WERI-Rb-1 (cell line): ENCODE data around the gene RGS12.
A peak's percentile ranks its signal among the peaks of the same experiment; 100 is the strongest.

Experiments
- DNase-seq: peaks from one replicate; pipeline ENCODE4 v3.0.0-alpha.2; 2020
- H3K27ac ChIP-seq: fragments of 250-450 bp; sonication (Bioruptor Pico); 2 replicates; pipeline ENCODE4 v1.5.1; 2020; ENCODE audit warnings: mild to moderate bottlenecking, moderate library complexity
- H3K27me3 ChIP-seq: fragments of 250-450 bp; sonication (Bioruptor Pico); 2 replicates; pipeline ENCODE4 v1.5.1; 2021; ENCODE audit warnings: mild to moderate bottlenecking, low read depth, moderate library complexity; ENCODE audit not compliant: insufficient read depth, severe bottlenecking
- H3K36me3 ChIP-seq: fragments of 250-450 bp; sonication (Bioruptor Pico); 2 replicates; pipeline ENCODE4 v1.5.1; 2020; ENCODE audit warnings: mild to moderate bottlenecking, moderate library complexity
- H3K4me3 ChIP-seq: 2 replicates; pipeline ENCODE4 v1.5.1; 2011; ENCODE audit warnings: low read depth, mild to moderate bottlenecking, control low read depth, low read length
- H3K9me3 ChIP-seq: fragments of 250-450 bp; sonication (Bioruptor Pico); 2 replicates; pipeline ENCODE4 v1.5.1; 2021; ENCODE audit warnings: mild to moderate bottlenecking, moderate library complexity; ENCODE audit not compliant: severe bottlenecking
- CTCF ChIP-seq: IDR thresholded peaks from 2 replicates; pipeline ENCODE4 v1.5.1; 2011; ENCODE audit warnings: low read depth, mild to moderate bottlenecking, control low read depth, inconsistent platforms, low read length

RGS12 gene

GRCh38 chr4:3253808-3254207, 39.0 kb upstream of the RGS12 start:
- DNase-seq = no peak
- H3K27ac ChIP-seq = no peak overlapping the region
- no peaks in the 10 kb centered on the region for H3K27me3 ChIP-seq
- H3K4me3 ChIP-seq = no peak overlapping the region
- H3K9me3 ChIP-seq = no peaks in the 10 kb centered on the region
- TF ChIP-seq CTCF = no peak
- H3K36me3 ChIP-seq = no peaks in the 10 kb centered on the region

- no peak for DNase-seq
- no peak for TF ChIP-seq CTCF
Observed at GRCh38 chr4:3254302-3255131, 38.3 kb upstream of the RGS12 start.

GRCh38 chr4:3255611-3256186, 37.1 kb upstream of the RGS12 start:
- DNase-seq = peak; percentile 3
- Histone ChIP-seq H3K9me3 (no peaks in the 10 kb centered on the region), H3K27ac (no peak overlapping the region), H3K27me3 (no peaks in the 10 kb centered on the region), H3K36me3 (no peaks in the 10 kb centered on the region), H3K4me3 (no peak overlapping the region)
- no peak for TF ChIP-seq CTCF

More at GRCh38 chr4:3254302-3255131, 38.3 kb upstream of the RGS12 start:
- H3K4me3 ChIP-seq = no peak overlapping the region
- no peak overlapping the region for H3K27ac ChIP-seq
- H3K36me3 ChIP-seq = no peaks in the 10 kb centered on the region
- H3K27me3 ChIP-seq = no peaks in the 10 kb centered on the region
- no peaks in the 10 kb centered on the region for H3K9me3 ChIP-seq

GRCh38 chr4:3256230-3257102, 36.4 kb upstream of the RGS12 start:
- Histone ChIP-seq H3K9me3 (no peaks in the 10 kb centered on the region), H3K36me3 (no peaks in the 10 kb centered on the region), H3K27ac (no peak overlapping the region), H3K27me3 (no peaks in the 10 kb centered on the region), H3K4me3 (no peak overlapping the region)
- DNase-seq = no peak
- no peak for TF ChIP-seq CTCF

GRCh38 chr4:3257103-3257555, 35.7 kb upstream of the RGS12 start:
- TF ChIP-seq CTCF = no peak
- Histone ChIP-seq H3K4me3 (no peak overlapping the region), H3K27me3 (no peaks in the 10 kb centered on the region), H3K9me3 (no peaks in the 10 kb centered on the region), H3K27ac (no peak overlapping the region), H3K36me3 (no peaks in the 10 kb centered on the region)
- peak; percentile 5 for DNase-seq
